H1 (cell line): ENCODE measurements around the gene NMRK2. TPM values are rescaled to one million over a fixed set of nuclear protein-coding genes. Genes with fewer than 3 reads are reported as not detected.

Experiments
- CTCF ChIA-PET: fragments of 300-600 bp; sonication (Branson Sonifier 250); formaldehyde crosslinking; loops from one replicate; lab custom pipeline; 2021; ENCODE audit not compliant: partially characterized antibody; lab: Charles Lee
- POLR2A ChIA-PET: fragments of 300-600 bp; sonication (Branson Sonifier 250); formaldehyde crosslinking; loops from one replicate; lab custom pipeline; 2021; ENCODE audit warnings: inconsistent platforms; ENCODE audit not compliant: partially characterized antibody; lab: Charles Lee
- DNase-seq, 2 experiments: peaks; one replicate each; pipeline versions ENCODE4 v3.0.0 to v3.0.0-alpha.2; 2010 to 2022; ENCODE audit warnings: low spot score in 2 of 2, low read depth in 1 of 2, mixed read lengths in 1 of 2
- FAIRE-seq: peaks from 2 replicates; lab custom pipeline; 2011; peaks lifted over from hg19 to GRCh38; lab: Jason Lieb, UNC
- H2AFZ ChIP-seq: 2 replicates; pipeline ENCODE4 v1.8.1; 2012; ENCODE audit warnings: low read length, inconsistent platforms
- H2AK5ac ChIP-seq: 2 replicates; pipeline ENCODE4 v1.6.1; 2013; ENCODE audit warnings: low read depth, low read length
- H2BK120ac ChIP-seq: replicated peaks from 2 replicates; pipeline ENCODE3; 2013; ENCODE audit warnings: low read depth, low read length, inconsistent platforms
- H2BK12ac ChIP-seq: 2 replicates; pipeline ENCODE4 v1.6.1; 2013; ENCODE audit warnings: low read depth, low read length
- H2BK15ac ChIP-seq: 2 replicates; pipeline ENCODE4 v1.6.1; 2013; ENCODE audit warnings: low read length
- H2BK20ac ChIP-seq: 2 replicates; pipeline ENCODE4 v1.6.1; 2013; ENCODE audit warnings: low read length
- H2BK5ac ChIP-seq: 2 replicates; pipeline ENCODE4 v1.6.1; 2013; ENCODE audit warnings: low read depth, low read length
- H3K14ac ChIP-seq: 2 replicates; pipeline ENCODE4 v1.6.1; 2013; ENCODE audit warnings: inconsistent platforms; ENCODE audit not compliant: insufficient read length
- H3K18ac ChIP-seq: 2 replicates; pipeline ENCODE4 v1.6.1; 2013; ENCODE audit warnings: low read length; ENCODE audit errors: extremely low read depth
- H3K23ac ChIP-seq: 2 replicates; pipeline ENCODE4 v1.6.1; 2013; ENCODE audit warnings: inconsistent platforms; ENCODE audit not compliant: insufficient read length
- H3K23me2 ChIP-seq: 2 replicates; pipeline ENCODE4 v1.6.1; 2013; ENCODE audit warnings: low read depth, low read length
- H3K27ac ChIP-seq: 2 replicates; pipeline ENCODE4 v1.6.1; 2011; ENCODE audit warnings: low read depth, low read length, inconsistent platforms
- H3K27me3 ChIP-seq, 4 experiments: replicated peaks in 1 of 4; 1 replicate in 1 of 4; 2 replicates in 3 of 4; pipeline versions ENCODE4 v1.6.1 to v1.8.1; 2011 to 2013; ENCODE audit warnings: low read length in 3 of 4, mild to moderate bottlenecking in 3 of 4, inconsistent platforms in 2 of 4, mixed read lengths in 2 of 4, moderate library complexity in 1 of 4; ENCODE audit not compliant: control insufficient read depth in 3 of 4, insufficient read depth in 3 of 4; ENCODE audit errors: extremely low read depth in 1 of 4
- H3K36me3 ChIP-seq, 4 experiments: 2 replicates each; pipeline versions ENCODE4 v1.6.1 to v1.8.1; 2011 to 2013; ENCODE audit warnings: mild to moderate bottlenecking in 4 of 4, low read length in 3 of 4, moderate library complexity in 2 of 4, control low read depth in 1 of 4, inconsistent platforms in 1 of 4; ENCODE audit not compliant: insufficient read depth in 4 of 4, control insufficient read depth in 2 of 4
- H3K4ac ChIP-seq: replicated peaks from 2 replicates; pipeline ENCODE3; 2013; ENCODE audit warnings: low read length, low read depth, mixed read lengths, inconsistent platforms; ENCODE audit not compliant: insufficient read length
- H3K4me1 ChIP-seq, 4 experiments: replicated peaks in 1 of 4; 1 replicate in 1 of 4; 2 replicates in 3 of 4; pipeline versions ENCODE4 v1.6.1 to v1.8.1; 2011 to 2013; ENCODE audit warnings: low read length in 3 of 4, inconsistent platforms in 2 of 4, mixed read lengths in 1 of 4; ENCODE audit not compliant: insufficient read depth in 4 of 4, control insufficient read depth in 3 of 4
- H3K4me2 ChIP-seq, 2 experiments: 2 replicates each; pipeline versions ENCODE4 v1.6.1 to v1.8.1; 2011 to 2013; ENCODE audit warnings: low read depth in 2 of 2, low read length in 2 of 2, control low read depth in 1 of 2, inconsistent platforms in 1 of 2, mild to moderate bottlenecking in 1 of 2; ENCODE audit not compliant: insufficient read depth in 1 of 2
- H3K4me3 ChIP-seq, 4 experiments: fragments of 200-600, 300-600 bp in 1 of 4; sonication (generic), shearing (Covaris generic), sonication (Bioruptor Twin) in 1 of 4; 2 replicates each; pipeline versions ENCODE4 v1.5.1 to v1.8.1; 2011 to 2016; ENCODE audit warnings: low read length in 4 of 4, low read depth in 3 of 4, control low read depth in 2 of 4, inconsistent platforms in 2 of 4, mild to moderate bottlenecking in 2 of 4, mixed read lengths in 1 of 4, moderate library complexity in 1 of 4; ENCODE audit not compliant: insufficient read depth in 2 of 4; ENCODE audit errors: extremely low read depth in 1 of 4
- H3K56ac ChIP-seq: replicated peaks from 2 replicates; pipeline ENCODE3; 2013; ENCODE audit warnings: low read depth, mild to moderate bottlenecking, mixed read lengths, low read length, inconsistent platforms; ENCODE audit not compliant: insufficient read length
- H3K79me1 ChIP-seq: 2 replicates; pipeline ENCODE4 v1.6.1; 2013; ENCODE audit warnings: low read depth, low read length, control low read depth
- H3K79me2 ChIP-seq, 2 experiments: 2 replicates each; pipeline versions ENCODE4 v1.6.1 to v1.8.1; 2012 to 2013; ENCODE audit warnings: low read length in 2 of 2, mild to moderate bottlenecking in 2 of 2, inconsistent platforms in 1 of 2; ENCODE audit not compliant: insufficient read depth in 2 of 2, control insufficient read depth in 1 of 2
- H3K9ac ChIP-seq, 4 experiments: replicated peaks in 1 of 4; 1 replicate in 1 of 4; 2 replicates in 3 of 4; pipeline versions ENCODE4 v1.6.1 to v1.8.1; 2011 to 2013; ENCODE audit warnings: low read depth in 3 of 4, low read length in 3 of 4, control low read depth in 2 of 4, mild to moderate bottlenecking in 2 of 4, moderate library complexity in 2 of 4, inconsistent platforms in 1 of 4; ENCODE audit errors: extremely low read depth in 1 of 4
- H3K9me3 ChIP-seq, 2 experiments: 2 replicates each; pipeline versions ENCODE4 v1.6.1 to v1.8.1; 2012 to 2013; ENCODE audit warnings: mild to moderate bottlenecking in 2 of 2, moderate library complexity in 2 of 2, control low read depth in 1 of 2, inconsistent platforms in 1 of 2, low read depth in 1 of 2, low read length in 1 of 2, mixed read lengths in 1 of 2; ENCODE audit not compliant: insufficient read depth in 2 of 2
- H4K20me1 ChIP-seq, 2 experiments: replicated peaks in 1 of 2; 2 replicates each; pipeline versions ENCODE3 to v1.8.1; 2011 to 2013; ENCODE audit warnings: inconsistent platforms in 2 of 2, low read length in 2 of 2, mild to moderate bottlenecking in 1 of 2; ENCODE audit not compliant: insufficient read depth in 2 of 2, control insufficient read depth in 1 of 2
- H4K5ac ChIP-seq: 2 replicates; pipeline ENCODE4 v1.6.1; 2013; ENCODE audit warnings: low read length, low read depth, mixed read lengths, inconsistent platforms; ENCODE audit not compliant: insufficient read length
- H4K8ac ChIP-seq: 2 replicates; pipeline ENCODE4 v1.8.0; 2013; ENCODE audit warnings: mild to moderate bottlenecking, moderate library complexity, low read length, inconsistent platforms; ENCODE audit not compliant: insufficient read depth; ENCODE audit errors: extremely low read depth
- H4K91ac ChIP-seq: replicated peaks from 2 replicates; pipeline ENCODE3; 2013; ENCODE audit warnings: low read length, mixed read lengths, inconsistent platforms; ENCODE audit not compliant: insufficient read length
- JUN ChIP-seq: IDR thresholded peaks from 2 replicates; pipeline ENCODE4 v1.6.1; 2011; ENCODE audit warnings: low read depth, mild to moderate bottlenecking, improper control_type of control experiment, low read length
- POLR2A ChIP-seq, 2 experiments: IDR thresholded peaks; 1 replicate in 1 of 2; 2 replicates in 1 of 2; pipeline ENCODE4 v1.6.1; 2011; ENCODE audit warnings: low read depth in 2 of 2, low read length in 2 of 2, mild to moderate bottlenecking in 2 of 2; ENCODE audit errors: control extremely low read depth in 1 of 2
- POLR2AphosphoS5 ChIP-seq: IDR thresholded peaks from 2 replicates; pipeline ENCODE4 v1.6.1; 2011; ENCODE audit warnings: low read depth, low read length
- TAF7 ChIP-seq: optimal IDR thresholded peaks from 2 replicates; pipeline ENCODE3; 2011; ENCODE audit warnings: low read depth, mild to moderate bottlenecking, inconsistent platforms, low read length, moderate library complexity, borderline replicate concordance
- WGBS, 2 experiments: shearing (Covaris generic) in 1 of 2; methylation state at CpG; one replicate each; pipeline versions ENCODE4 v1.1.6 to v1.1.7; 2013 to 2015; ENCODE audit warnings: low lambda C conversion rate in 2 of 2, mixed read lengths in 2 of 2, inconsistent platforms in 1 of 2, low coverage in 1 of 2, missing lambda C conversion rate in 1 of 2; ENCODE audit not compliant: insufficient replicate concordance in 2 of 2, insufficient coverage in 1 of 2, insufficient read length in 1 of 2; ENCODE audit errors: extremely low coverage in 1 of 2, missing lambda C conversion rate in 1 of 2; 5-methylcytosine and 5-hydroxymethylcytosine counted together
- polyA plus RNA-seq, 7 experiments: library from polyadenylated mRNA; depleted of rRNA in 3 of 7; stranded (reverse) in 5 of 7; unstranded in 2 of 7; fragments of >200 nt in 5 of 7; fragments of 200-250 nt in 2 of 7; gene quantifications; 1 replicate in 5 of 7; 2 replicates in 1 of 7; 4 replicates in 1 of 7; pipeline versions ENCODE4 v1.2.1 to v1.2.3, GENCODE V29; 2011 to 2013; ENCODE audit warnings: missing spikeins in 2 of 7, mixed read lengths in 2 of 7
- total RNA-seq: library from RNA; stranded (reverse); fragmentation: NEBNext Ultra II Directional; extraction: Animal tissue kit (Norgen Biotek cat#: 25700); gene quantifications from 2 replicates; pipeline ENCODE4 v1.2.1, GENCODE V29; 2021

The NMRK2 gene
- total and polyA plus RNA-seq, 2 of the 8 experiments (the other 6 are each of a cell fraction or from before 2014, with no cell fraction given): 87.4 to 206 TPM

GRCh38 chr19:3982701-3983541, 50.1 kb downstream of the NMRK2 start:
- peak in 1 of 2 experiments; percentile 46 for DNase-seq
- Histone ChIP-seq H3K4me3 (peak overlapping the region in 1 of 4 experiments; percentile 79; a peak in 4 of 8 replicates), H3K23ac (no peak overlapping the region), H3K4me2 (peak overlapping the region; percentile 95 to 97; a peak in 3 of 4 replicates), H4K20me1 (peaks cover 63 to 65% of the 10 kb centered on the region in 2 experiments), H4K91ac (no peak overlapping the region), H2BK120ac (no peak overlapping the region), H3K56ac (no peak overlapping the region), H3K23me2 (peaks cover 8% of the 10 kb centered on the region), H2BK5ac (peak overlapping the region; percentile 95; the same call in 1 of the 2 replicates), H3K18ac (no peak overlapping the region), H2BK20ac (no peak overlapping the region), H2BK12ac (no peak overlapping the region), H3K4me1 (peaks cover 2 to 16% (median 10%) of the 10 kb centered on the region in 4 experiments), H3K9me3 (no peaks in the 10 kb centered on the region), H3K27me3 (no peaks in the 10 kb centered on the region), H4K8ac (peak overlapping the region; percentile 47), H3K79me1 (peaks cover 16% of the 10 kb centered on the region), H4K5ac (no peak overlapping the region), H3K27ac (peak overlapping the region; percentile 32; the same call in 1 of the 2 replicates), H2AFZ (no peak overlapping the region), H3K14ac (no peak overlapping the region), H2BK15ac (no peak overlapping the region), H3K79me2 (peaks cover 19 to 68% of the 10 kb centered on the region in 2 experiments), H3K36me3 (peaks cover 57 to 67% (median 62%) of the 10 kb centered on the region in 4 experiments), H3K4ac (no peak overlapping the region), H3K9ac (peak overlapping the region in 2 of 4 experiments; percentile 9 to 33; a peak in 3 of 7 replicates)
- FAIRE-seq: no peak
- ChIA-PET POLR2A (interaction anchor here (0.5 to 12.0 kb wide), 30 partner anchors 7 to 839 kb away, joined by 3 to 870 read pairs (median 4); partner anchors contain the start of genes ATCAY, DAPK3, MRPL54 and NMRK2), CTCF (interaction anchor here (0.6 kb wide), 1 partner anchor 193 kb away, joined by 3 read pairs; no protein-coding TSS in a partner anchor)
- WGBS, 2 experiments: 95% methylated on average over 40 of the region's 40 CpGs; no CpG with 5 or more reads in 1 of the 2 experiments
- TF ChIP-seq POLR2AphosphoS5 (peak; percentile 82), TAF7 (peak; percentile 41), JUN (no peak), POLR2A (IDR thresholded peaks at IDR 0.05; ENCODE audit: control extremely low read depth in 1 of 2, low read depth in 2 of 2, low read length in 2 of 2) (peak; percentile 39 to 74)
- TF ChIP-seq, all 59 proteins: peak for 3
- no peak overlapping the region for H2AK5ac ChIP-seq
